Measurements from ENCODE around the gene RBPJL. TPM values are rescaled to one million over a fixed set of nuclear protein-coding genes. Genes with fewer than 3 reads are reported as not detected.

RBPJL gene
- total RNA-seq, 1 experiment from 2014 or later, result not detected

GRCh38 chr20:45330476-45330875 is 23.8 kb downstream of the RBPJL start:
- Histone ChIP-seq H3K27ac (no peak overlapping the region), H3K36me3 (ENCODE audit: low read depth) (peaks cover 51% of the 10 kb centered on the region), H3K79me2 (ENCODE audit: low read depth) (peaks cover 14% of the 10 kb centered on the region), H3K9me2 (ENCODE audit: insufficient read depth) (no peaks in the 10 kb centered on the region), H3K4me1 (replicated peaks; ENCODE audit: insufficient read depth) (peaks cover 13% of the 10 kb centered on the region), H3K4me2 (no peak overlapping the region), H3K27me3 (ENCODE audit: insufficient read depth, low read depth) (no peaks in the 10 kb centered on the region), H3F3A (ENCODE audit: insufficient read depth, low read depth) (peaks cover 30% of the 10 kb centered on the region; the same call in 1 of the 2 replicates), H3K9me3 (ENCODE audit: insufficient read depth, low read depth) (no peaks in the 10 kb centered on the region), H3K4me3 (no peak overlapping the region), H4K20me1 (ENCODE audit: insufficient read depth) (peaks cover 6% of the 10 kb centered on the region; the same call in 1 of the 2 replicates), H2AFZ (no peak overlapping the region)
- DNase-seq, result no peak
- TF ChIP-seq CTCF (conservative IDR thresholded peaks at IDR 0.05), result no peak
- ChIA-PET CTCF (no interaction called here), POLR2A (ENCODE audit: unreplicated experiment) (interaction anchor here (0.6 kb wide), 1 partner anchor 32 kb away, joined by 3 read pairs; no protein-coding TSS in a partner anchor)
- intact Hi-C loops (cut with micrococcal nuclease; ENCODE audit: unreplicated experiment), result no loop called here
- no TSS peak for BruUV-seq (replicated peaks)

GRCh38 chr20:45336530-45337366 is 30.1 kb downstream of the RBPJL start:
- H3K79me2 ChIP-seq (ENCODE audit: low read depth), result peaks cover 75% of the 10 kb centered on the region
- TSS peak; percentile 94 for BruUV-seq (replicated peaks)
- no peak overlapping the region for H2AFZ ChIP-seq
- H3F3A ChIP-seq (ENCODE audit: insufficient read depth, low read depth), result peaks cover 59% of the 10 kb centered on the region
- H3K4me2 ChIP-seq, result peak overlapping the region; percentile 93
- peaks cover 63% of the 10 kb centered on the region for H3K36me3 ChIP-seq (ENCODE audit: low read depth)
- no peaks in the 10 kb centered on the region for H3K9me3 ChIP-seq (ENCODE audit: insufficient read depth, low read depth)
- ChIA-PET POLR2A (ENCODE audit: unreplicated experiment) (interaction anchor here (0.6 to 1.4 kb wide), 5 partner anchors 8 to 462 kb away, joined by 4 to 9 read pairs (median 5); no protein-coding TSS in a partner anchor), CTCF (interaction anchor here (0.8 kb wide), 1 partner anchor 14 kb away, joined by 5 read pairs; no protein-coding TSS in a partner anchor)
- peak overlapping the region; percentile 81 for H3K27ac ChIP-seq
- peaks cover 11% of the 10 kb centered on the region for H4K20me1 ChIP-seq (ENCODE audit: insufficient read depth)
- no peaks in the 10 kb centered on the region for H3K27me3 ChIP-seq (ENCODE audit: insufficient read depth, low read depth)
- peak; percentile 80 to 89 for DNase-seq
- H3K4me3 ChIP-seq, result no peak overlapping the region; the same call in 1 of the 2 replicates
- intact Hi-C loops (cut with micrococcal nuclease; ENCODE audit: unreplicated experiment), result loop anchor here (1.0 to 2.0 kb wide), 2 partner anchors 9 to 26 kb away; partner anchors contain the start of gene SYS1
- peaks cover 62% of the 10 kb centered on the region for H3K4me1 ChIP-seq (replicated peaks; ENCODE audit: insufficient read depth)
- TF ChIP-seq EZH2 (IDR thresholded peaks at IDR 0.05; ENCODE audit: low read depth) (no peak), CTCF (conservative IDR thresholded peaks at IDR 0.05) (no peak)
- no peaks in the 10 kb centered on the region for H3K9me2 ChIP-seq (ENCODE audit: insufficient read depth)

- Histone ChIP-seq H3K27me3 (ENCODE audit: insufficient read depth, low read depth) (no peaks in the 10 kb centered on the region), H3K9me2 (ENCODE audit: insufficient read depth) (no peaks in the 10 kb centered on the region), H3K4me1 (replicated peaks; ENCODE audit: insufficient read depth) (peaks cover 70% of the 10 kb centered on the region), H3K4me3 (peak overlapping the region; percentile 11; the same call in 1 of the 2 replicates), H4K20me1 (ENCODE audit: insufficient read depth) (peaks cover 11% of the 10 kb centered on the region), H2AFZ (no peak overlapping the region), H3K4me2 (peak overlapping the region; percentile 93), H3K27ac (peak overlapping the region; percentile 81), H3K9me3 (ENCODE audit: insufficient read depth, low read depth) (no peaks in the 10 kb centered on the region), H3F3A (ENCODE audit: insufficient read depth, low read depth) (peaks cover 59% of the 10 kb centered on the region), H3K36me3 (ENCODE audit: low read depth) (peaks cover 57% of the 10 kb centered on the region), H3K79me2 (ENCODE audit: low read depth) (peaks cover 83% of the 10 kb centered on the region)
- ChIA-PET POLR2A (ENCODE audit: unreplicated experiment) (interaction anchor here (0.6 to 1.4 kb wide), 7 partner anchors 10 to 461 kb away, joined by 3 to 9 read pairs (median 4); partner anchors contain the start of genes DBNDD2, SDC4 and SYS1), CTCF (interaction anchor here (0.5 to 0.8 kb wide), 2 partner anchors 15 to 92 kb away, joined by 5 to 9 read pairs; no protein-coding TSS in a partner anchor)
- intact Hi-C loops (cut with micrococcal nuclease; ENCODE audit: unreplicated experiment), result loop anchor here (1.0 to 2.0 kb wide), 2 partner anchors 8 to 25 kb away; partner anchors contain the start of gene SYS1
- DNase-seq, result peak; percentile 77 to 84
- BruUV-seq (replicated peaks), result no TSS peak
- no peak for TF ChIP-seq EZH2 (IDR thresholded peaks at IDR 0.05; ENCODE audit: low read depth)
- no peak for TF ChIP-seq CTCF (conservative IDR thresholded peaks at IDR 0.05)
These were observed 30.9 kb downstream of the RBPJL start for GRCh38 chr20:45337367-45338120.
